Right cardiac atrium (tissue), 5 donors: ENCODE measurements around the gene SMIM44. TPM values are rescaled to one million over a fixed set of nuclear protein-coding genes. Genes with fewer than 3 reads are reported as not detected.
A peak's percentile ranks its signal among the peaks of the same experiment; 100 is the strongest.
"Not testable (repeated sequence)": the region's sequence is repeated elsewhere in the genome, so short reads cannot be mapped to it uniquely, and the experiment has no call there.

Source experiments
- ATAC-seq, 2 donors: fragments of 200-7000 bp; cut with Tn5 transposase; one replicate each; pipeline versions ENCODE4 v1.8.0 to v1.9.1; 2020; ENCODE audit warnings: moderate library complexity in 2 of 2, mild to moderate bottlenecking in 1 of 2
- DNase-seq, 3 donors: peaks; one replicate each; pipeline ENCODE4 v3.0.0-alpha.2; 2020
- H3K27ac ChIP-seq: one replicate; pipeline ENCODE4 v1.5.1; 2013; ENCODE audit warnings: mild to moderate bottlenecking, low read length, control low read depth, moderate library complexity
- H3K27me3 ChIP-seq: one replicate; pipeline ENCODE4 v1.6.1; 2013; ENCODE audit not compliant: control insufficient read depth, insufficient read depth
- H3K4me1 ChIP-seq: one replicate; pipeline ENCODE4 v1.6.1; 2013; ENCODE audit warnings: low read length; ENCODE audit not compliant: control insufficient read depth, insufficient read depth
- H3K4me3 ChIP-seq: one replicate; pipeline ENCODE4 v1.5.1; 2013; ENCODE audit warnings: low read length, control low read depth
- H3K9me3 ChIP-seq: one replicate; pipeline ENCODE4 v1.6.1; 2013; ENCODE audit warnings: low read length; ENCODE audit not compliant: control insufficient read depth
- WGBS: extraction: QIAGEN DNeasy Blood & Tissue Kit; methylation state at CpG from one replicate; pipeline ENCODE4 v1.1.7; 2013; 5-methylcytosine and 5-hydroxymethylcytosine counted together
- intact Hi-C, 4 donors: fragments of 100-400 bp; cut with DNase I; formaldehyde crosslinking; loops; one replicate each; pipeline versions ENCODE4 v1.11.0 to v1.14.0; 2022 to 2023
- long read RNA-seq, 4 donors: library from polyadenylated mRNA; unstranded; transcript quantifications; one replicate each; pipeline ENCODE4 v2.0.0, GENCODE V29; 2020 to 2021
- polyA plus RNA-seq: library from polyadenylated mRNA; stranded (reverse); fragments of 200-250 nt; gene quantifications from one replicate; pipeline ENCODE4 v1.2.3, GENCODE V29; 2013
- total RNA-seq, 4 donors: library from RNA; stranded (reverse); fragmentation: NEBNext Ultra II Directional; extraction: Animal tissue kit (Norgen Biotek cat#: 25700); gene quantifications; one replicate each; pipeline ENCODE4 v1.2.1, GENCODE V29; 2021
- donor health status: healthy with polysubstance abuse.
- donor health status: DM: no; HTN: yes; CAD: no.
- donor health status: DM: no; HTN: no; CAD: no.
- donor health status: DM: no; HTN: yes; CAD: no; lungs with severe emphysema.
- donor health status: DM: yes; HTN: yes; CAD: no.

The SMIM44 gene
- total RNA-seq (not detected), polyA plus RNA-seq (not detected)
- long read RNA-seq, donor 1, result 0 reads
- long read RNA-seq, donor 2, result 0 reads
- long read RNA-seq, donor 3, result 0 reads
- long read RNA-seq, donor 4, result 0 reads

GRCh38 chr19:3483226-3483628, at the start of gene SMIM44:
Gene SMIM44, minus strand, starts transcription at chr19:3483441. Its CDS starts 38 bp downstream, at chr19:3483403.
- no peak within 1 kb of the TSS for H3K4me3 ChIP-seq
- DNase-seq, result no peak
- no peaks in the 10 kb centered on the region for H3K9me3 ChIP-seq
- ATAC-seq, result no peak
- WGBS, result 79% methylated on average over 33 of the region's 33 CpGs
- no peaks in the 10 kb centered on the region for H3K4me1 ChIP-seq
- no peaks in the 10 kb centered on the region for H3K27me3 ChIP-seq
- no peak within 1 kb of the TSS for H3K27ac ChIP-seq
- intact Hi-C loops, result no loop called here

- ATAC-seq, result no peak
- Histone ChIP-seq H3K4me3 (no peak overlapping the region), H3K4me1 (no peaks in the 10 kb centered on the region), H3K27me3 (no peaks in the 10 kb centered on the region), H3K9me3 (no peaks in the 10 kb centered on the region), H3K27ac (no peak overlapping the region)
- no peak for DNase-seq
- intact Hi-C loops, result no loop called here
- WGBS, result 93% methylated on average over 17 of the region's 17 CpGs
Observed at GRCh38 chr19:3533033-3533432, 49.8 kb upstream of the SMIM44 start.

- WGBS, result 94% methylated on average over 33 of the region's 33 CpGs
- no peak overlapping the region for H3K4me3 ChIP-seq
- DNase-seq (no peak), ATAC-seq (no peak)
- no peaks in the 10 kb centered on the region for H3K9me3 ChIP-seq
- H3K27me3 ChIP-seq, result no peaks in the 10 kb centered on the region
- no peak overlapping the region for H3K27ac ChIP-seq
- H3K4me1 ChIP-seq, result no peaks in the 10 kb centered on the region
- intact Hi-C loops, result no loop called here
Observed at GRCh38 chr19:3532154-3532786, 49.0 kb upstream of the SMIM44 start.

- no peaks in the 10 kb centered on the region for H3K27me3 ChIP-seq
- no peak overlapping the region for H3K27ac ChIP-seq
- intact Hi-C loops, result no loop called here
- no peaks in the 10 kb centered on the region for H3K9me3 ChIP-seq
- no peaks in the 10 kb centered on the region for H3K4me1 ChIP-seq
- DNase-seq (no peak), ATAC-seq (no peak)
- WGBS, result 92% methylated on average over 29 of the region's 29 CpGs
- no peak overlapping the region for H3K4me3 ChIP-seq
Observed at GRCh38 chr19:3531716-3532115, 48.5 kb upstream of the SMIM44 start.

GRCh38 chr19:3530389-3530788, 47.1 kb upstream of the SMIM44 start:
- H3K9me3 ChIP-seq, result no peaks in the 10 kb centered on the region
- ATAC-seq, result no peak
- DNase-seq, result no peak
- H3K4me3 ChIP-seq, result no peak overlapping the region
- intact Hi-C loops, result no loop called here
- no peak overlapping the region for H3K27ac ChIP-seq
- H3K4me1 ChIP-seq, result no peaks in the 10 kb centered on the region
- 98% methylated on average over 12 of the region's 12 CpGs for WGBS
- H3K27me3 ChIP-seq, result no peaks in the 10 kb centered on the region

GRCh38 chr19:3529299-3529698, 46.1 kb upstream of the SMIM44 start:
- ATAC-seq, H3K27ac ChIP-seq, H3K4me3 ChIP-seq, H3K4me1 ChIP-seq, H3K9me3 ChIP-seq, DNase-seq, intact Hi-C loops, H3K27me3 ChIP-seq: not testable (repeated sequence)
- WGBS, result 99% methylated on average over 7 of the region's 7 CpGs

- no peak overlapping the region for H3K27ac ChIP-seq
- intact Hi-C loops, result no loop called here
- no peak overlapping the region for H3K4me3 ChIP-seq
- H3K4me1 ChIP-seq, result no peaks in the 10 kb centered on the region
- no peaks in the 10 kb centered on the region for H3K27me3 ChIP-seq
- ATAC-seq, result no peak
- no peaks in the 10 kb centered on the region for H3K9me3 ChIP-seq
- 96% methylated on average over 20 of the region's 20 CpGs for WGBS
- no peak for DNase-seq
Observed at GRCh38 chr19:3528539-3529211, 45.4 kb upstream of the SMIM44 start.

- WGBS, result 99% methylated on average over 14 of the region's 14 CpGs
- intact Hi-C loops, result no loop called here
- Histone ChIP-seq H3K4me3 (no peak overlapping the region), H3K27ac (no peak overlapping the region), H3K27me3 (no peaks in the 10 kb centered on the region), H3K4me1 (no peaks in the 10 kb centered on the region), H3K9me3 (no peaks in the 10 kb centered on the region)
- ATAC-seq (no peak), DNase-seq (peak in 1 of 3 donors; percentile 38)
Observed at GRCh38 chr19:3528080-3528479, 44.8 kb upstream of the SMIM44 start.

- Histone ChIP-seq H3K4me1 (no peaks in the 10 kb centered on the region), H3K4me3 (no peak overlapping the region), H3K27me3 (no peaks in the 10 kb centered on the region), H3K27ac (no peak overlapping the region), H3K9me3 (no peaks in the 10 kb centered on the region)
- 97% methylated on average over 21 of the region's 21 CpGs for WGBS
- intact Hi-C loops, result no loop called here
- DNase-seq (peak in 1 of 3 donors; percentile 45), ATAC-seq (no peak)
Observed at GRCh38 chr19:3527238-3527910, 44.1 kb upstream of the SMIM44 start.

GRCh38 chr19:3526507-3527237, 43.4 kb upstream of the SMIM44 start:
- no peaks in the 10 kb centered on the region for H3K9me3 ChIP-seq
- DNase-seq (peak in 1 of 3 donors; percentile 40), ATAC-seq (no peak)
- H3K4me1 ChIP-seq, result no peaks in the 10 kb centered on the region
- intact Hi-C loops, result no loop called here
- H3K27ac ChIP-seq, result no peak overlapping the region
- H3K4me3 ChIP-seq, result no peak overlapping the region
- WGBS, result 94% methylated on average over 28 of the region's 28 CpGs
- H3K27me3 ChIP-seq, result no peaks in the 10 kb centered on the region
